Liver (tissue), 9 donors: Measurements from ENCODE around the gene PRDM5. TPM values are rescaled to one million over a fixed set of nuclear protein-coding genes. Genes with fewer than 3 reads are reported as not detected.

ENCODE experiments used
- DNase-seq: peaks from one replicate; pipeline ENCODE4 v3.0.0-alpha.2; 2017; ENCODE audit warnings: low spot score
- H3K27ac ChIP-seq, 2 donors: one replicate each; pipeline ENCODE4 v1.7.0; 2013; ENCODE audit warnings: inconsistent platforms in 2 of 2, low read length in 2 of 2, control low read depth in 1 of 2, low read depth in 1 of 2, mild to moderate bottlenecking in 1 of 2
- H3K27me3 ChIP-seq, 4 donors: one replicate each; pipeline versions ENCODE4 v1.6.1 to v1.7.0; 2013; ENCODE audit warnings: low read length in 3 of 4, inconsistent platforms in 1 of 4, mild to moderate bottlenecking in 1 of 4, moderate library complexity in 1 of 4; ENCODE audit not compliant: control insufficient read depth in 4 of 4, insufficient read depth in 4 of 4
- H3K36me3 ChIP-seq, 4 donors: one replicate each; pipeline versions ENCODE4 v1.6.1 to v1.7.0; 2013; ENCODE audit warnings: low read length in 3 of 4, mild to moderate bottlenecking in 3 of 4, low read depth in 1 of 4, moderate library complexity in 1 of 4; ENCODE audit not compliant: control insufficient read depth in 4 of 4, insufficient read depth in 3 of 4
- H3K4me1 ChIP-seq, 4 donors: one replicate each; pipeline versions ENCODE4 v1.6.1 to v1.7.0; 2013; ENCODE audit warnings: low read length in 3 of 4, mild to moderate bottlenecking in 3 of 4, moderate library complexity in 1 of 4; ENCODE audit not compliant: control insufficient read depth in 4 of 4, insufficient read depth in 4 of 4
- H3K4me3 ChIP-seq, 3 donors: one replicate each; pipeline versions ENCODE4 v1.6.1 to v1.7.0; 2013; ENCODE audit warnings: low read length in 3 of 3, control low read depth in 1 of 3, low read depth in 1 of 3, mild to moderate bottlenecking in 1 of 3
- H3K9ac ChIP-seq, 2 donors: one replicate each; pipeline ENCODE4 v1.7.0; 2013; ENCODE audit warnings: low read length in 2 of 2, mild to moderate bottlenecking in 2 of 2, moderate library complexity in 2 of 2, control low read depth in 1 of 2, low read depth in 1 of 2
- H3K9me3 ChIP-seq, 4 donors: one replicate each; pipeline versions ENCODE4 v1.6.1 to v1.7.0; 2013; ENCODE audit warnings: low read length in 3 of 4; ENCODE audit not compliant: control insufficient read depth in 4 of 4
- EGR1 ChIP-seq, 2 donors: IDR thresholded peaks; 2 replicates each; pipeline ENCODE4 v1.6.1; 2016 to 2018; ENCODE audit warnings: antibody characterized with exemption in 2 of 2, low read depth in 2 of 2
- FOXA1 ChIP-seq: IDR thresholded peaks from 2 replicates; pipeline ENCODE4 v1.6.1; 2016; ENCODE audit warnings: antibody characterized with exemption
- FOXA2 ChIP-seq: IDR thresholded peaks from 2 replicates; pipeline ENCODE4 v1.6.1; 2016; ENCODE audit warnings: antibody characterized with exemption
- GABPA ChIP-seq, 2 donors: IDR thresholded peaks in 1 of 2; conservative IDR thresholded peaks in 1 of 2; 2 replicates each; pipeline ENCODE4 v1.6.1; 2016; ENCODE audit warnings: antibody characterized with exemption in 2 of 2, mild to moderate bottlenecking in 1 of 2, moderate library complexity in 1 of 2
- HNF4A ChIP-seq, 2 donors: conservative IDR thresholded peaks; 2 replicates each; pipeline ENCODE4 v1.6.1; 2016; ENCODE audit warnings: antibody characterized with exemption in 2 of 2, mild to moderate bottlenecking in 2 of 2
- RAD21 ChIP-seq, 2 donors: IDR thresholded peaks; 2 replicates each; pipeline ENCODE4 v1.6.1; 2016; ENCODE audit warnings: antibody characterized with exemption in 2 of 2, mild to moderate bottlenecking in 2 of 2
- RXRA ChIP-seq, 2 donors: IDR thresholded peaks; 2 replicates each; pipeline ENCODE4 v1.6.1; 2017 to 2018; ENCODE audit warnings: antibody characterized with exemption in 2 of 2, mild to moderate bottlenecking in 1 of 2
- SP1 ChIP-seq: IDR thresholded peaks from 2 replicates; pipeline ENCODE4 v1.6.1; 2018; ENCODE audit warnings: antibody characterized with exemption, mild to moderate bottlenecking
- TAF1 ChIP-seq: conservative IDR thresholded peaks from 2 replicates; pipeline ENCODE4 v1.6.1; 2016; ENCODE audit warnings: antibody characterized with exemption, mild to moderate bottlenecking
- WGBS: extraction: QIAGEN DNeasy Blood & Tissue Kit; methylation state at CpG from one replicate; pipeline ENCODE4 v1.1.7; 2013; 5-methylcytosine and 5-hydroxymethylcytosine counted together
- polyA plus RNA-seq, 2 donors: library from polyadenylated mRNA; stranded (reverse) in 1 of 2; unstranded in 1 of 2; fragments of 200-250 nt in 1 of 2; fragments of >200 nt in 1 of 2; fragmentation: Nextera tagmentation in 1 of 2; extraction: Ambion mirVana in 1 of 2; gene quantifications; one replicate each; pipeline versions ENCODE4 v1.2.1 to v1.2.3, GENCODE V29; 2013 to 2015
- total RNA-seq, 2 donors: library from RNA; depleted of rRNA; stranded (reverse); fragments of >200 nt; gene quantifications; one replicate each; pipeline ENCODE4 v1.2.3, GENCODE V29; 2014
- TF ChIP-seq, protein P1 (sequence below): IDR thresholded peaks from 2 replicates; pipeline ENCODE4 v1.6.1; 2016; ENCODE audit warnings: antibody characterized with exemption
- TF ChIP-seq, protein P2 (sequence below): IDR thresholded peaks from 2 replicates; pipeline ENCODE4 v1.6.1; 2016; ENCODE audit warnings: antibody characterized with exemption, mild to moderate bottlenecking
- TF ChIP-seq, protein P3 (sequence below): IDR thresholded peaks from 2 replicates; pipeline ENCODE4 v1.6.1; 2016; ENCODE audit warnings: antibody characterized with exemption
- donor health status: healthy.
- donor health status: healthy.
- donor health status: healthy.
- donor health status: healthy.
- donor health status: healthy.

PRDM5 gene
- total and polyA plus RNA-seq, 4 donors: 0.17 to 4.0 (median 1.1) TPM

DNA sequence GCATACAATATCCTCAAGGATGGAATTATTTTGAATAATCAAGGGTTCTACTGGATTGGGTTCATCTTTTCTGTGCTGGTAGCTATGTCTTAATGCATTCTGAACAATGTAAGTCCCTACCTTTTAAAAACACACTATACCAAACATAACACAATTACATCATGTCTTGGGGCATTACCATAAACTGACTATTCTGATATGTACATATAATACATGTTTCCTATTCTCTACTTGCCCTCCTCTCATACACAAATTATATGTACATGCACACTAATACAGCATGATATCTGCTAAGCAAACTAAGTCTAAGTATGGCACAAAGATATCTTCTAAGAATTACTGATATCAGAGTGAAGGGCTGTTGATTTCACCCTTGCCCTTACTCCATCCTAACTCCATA is 147.1 kb downstream of the PRDM5 start (continued):
- TF ChIP-seq FOXA1 (no peak), HNF4A (conservative IDR thresholded peaks at IDR 0.05) (no peak), EGR1 (IDR thresholded peaks at IDR 0.05; ENCODE audit: low read depth in 2 of 2) (no peak), RAD21 (IDR thresholded peaks at IDR 0.05) (no peak), RXRA (IDR thresholded peaks at IDR 0.05) (no peak)
- TF ChIP-seq, protein P1, sequence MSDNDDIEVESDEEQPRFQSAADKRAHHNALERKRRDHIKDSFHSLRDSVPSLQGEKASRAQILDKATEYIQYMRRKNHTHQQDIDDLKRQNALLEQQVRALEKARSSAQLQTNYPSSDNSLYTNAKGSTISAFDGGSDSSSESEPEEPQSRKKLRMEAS: no peak

DNA sequence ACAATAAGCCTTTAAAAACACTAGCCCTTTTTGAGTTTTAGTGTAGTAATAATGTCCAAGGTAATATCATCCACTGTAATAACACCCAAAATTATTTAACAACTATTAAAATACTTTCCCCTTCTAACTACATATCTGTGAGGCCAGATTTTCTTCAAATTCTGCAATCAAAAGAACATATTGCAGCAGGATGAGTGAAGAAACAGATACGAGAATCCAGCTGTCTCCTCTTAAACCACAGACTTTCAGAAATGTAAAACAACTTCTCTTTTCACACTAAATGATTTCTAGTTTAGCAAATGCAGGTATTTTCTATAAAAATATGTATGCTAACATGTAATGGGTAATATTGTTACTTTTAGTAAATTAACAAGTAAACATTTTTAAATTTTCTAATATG is 148.9 kb downstream of the PRDM5 start:
- no peak for DNase-seq
- TF ChIP-seq FOXA2 (no peak), RXRA (IDR thresholded peaks at IDR 0.05) (no peak), TAF1 (no peak), SP1 (no peak)
- TF ChIP-seq, protein P1: no peak
- TF ChIP-seq, protein P2, sequence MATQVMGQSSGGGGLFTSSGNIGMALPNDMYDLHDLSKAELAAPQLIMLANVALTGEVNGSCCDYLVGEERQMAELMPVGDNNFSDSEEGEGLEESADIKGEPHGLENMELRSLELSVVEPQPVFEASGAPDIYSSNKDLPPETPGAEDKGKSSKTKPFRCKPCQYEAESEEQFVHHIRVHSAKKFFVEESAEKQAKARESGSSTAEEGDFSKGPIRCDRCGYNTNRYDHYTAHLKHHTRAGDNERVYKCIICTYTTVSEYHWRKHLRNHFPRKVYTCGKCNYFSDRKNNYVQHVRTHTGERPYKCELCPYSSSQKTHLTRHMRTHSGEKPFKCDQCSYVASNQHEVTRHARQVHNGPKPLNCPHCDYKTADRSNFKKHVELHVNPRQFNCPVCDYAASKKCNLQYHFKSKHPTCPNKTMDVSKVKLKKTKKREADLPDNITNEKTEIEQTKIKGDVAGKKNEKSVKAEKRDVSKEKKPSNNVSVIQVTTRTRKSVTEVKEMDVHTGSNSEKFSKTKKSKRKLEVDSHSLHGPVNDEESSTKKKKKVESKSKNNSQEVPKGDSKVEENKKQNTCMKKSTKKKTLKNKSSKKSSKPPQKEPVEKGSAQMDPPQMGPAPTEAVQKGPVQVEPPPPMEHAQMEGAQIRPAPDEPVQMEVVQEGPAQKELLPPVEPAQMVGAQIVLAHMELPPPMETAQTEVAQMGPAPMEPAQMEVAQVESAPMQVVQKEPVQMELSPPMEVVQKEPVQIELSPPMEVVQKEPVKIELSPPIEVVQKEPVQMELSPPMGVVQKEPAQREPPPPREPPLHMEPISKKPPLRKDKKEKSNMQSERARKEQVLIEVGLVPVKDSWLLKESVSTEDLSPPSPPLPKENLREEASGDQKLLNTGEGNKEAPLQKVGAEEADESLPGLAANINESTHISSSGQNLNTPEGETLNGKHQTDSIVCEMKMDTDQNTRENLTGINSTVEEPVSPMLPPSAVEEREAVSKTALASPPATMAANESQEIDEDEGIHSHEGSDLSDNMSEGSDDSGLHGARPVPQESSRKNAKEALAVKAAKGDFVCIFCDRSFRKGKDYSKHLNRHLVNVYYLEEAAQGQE: no peak
- Histone ChIP-seq H3K27ac (no peak overlapping the region), H3K27me3 (no peaks in the 10 kb centered on the region), H3K4me1 (no peaks in the 10 kb centered on the region), H3K9me3 (no peaks in the 10 kb centered on the region), H3K4me3 (no peak overlapping the region), H3K9ac (no peak overlapping the region), H3K36me3 (no peaks in the 10 kb centered on the region)
- WGBS: 64% methylated on average over 1 of the region's 1 CpG

DNA sequence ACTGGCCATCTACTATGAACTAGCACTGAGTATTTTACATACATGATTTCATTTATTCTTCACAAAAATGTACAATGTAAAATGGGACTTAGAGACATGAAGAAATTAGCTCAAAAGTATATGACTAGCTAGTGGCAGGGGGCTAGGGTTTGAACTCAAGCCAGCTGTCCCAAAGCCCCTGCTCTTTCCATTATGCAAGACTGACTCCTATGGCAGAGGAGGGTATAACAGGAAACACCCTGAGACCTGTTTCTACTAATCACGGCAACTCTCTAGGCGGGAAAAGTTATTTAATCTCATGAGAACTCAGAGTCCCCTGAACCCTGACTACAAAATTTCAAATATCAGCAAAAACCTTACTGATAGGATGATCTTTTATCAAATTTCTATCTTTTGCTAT is 150.6 kb downstream of the PRDM5 start:
- TF ChIP-seq RAD21 (IDR thresholded peaks at IDR 0.05) (no peak), SP1 (no peak), GABPA (IDR thresholded peaks at IDR 0.05 in 1 of 2, conservative IDR thresholded peaks at IDR 0.05 in 1 of 2) (no peak)
- TF ChIP-seq, protein P1: no peak
- TF ChIP-seq, protein P3, sequence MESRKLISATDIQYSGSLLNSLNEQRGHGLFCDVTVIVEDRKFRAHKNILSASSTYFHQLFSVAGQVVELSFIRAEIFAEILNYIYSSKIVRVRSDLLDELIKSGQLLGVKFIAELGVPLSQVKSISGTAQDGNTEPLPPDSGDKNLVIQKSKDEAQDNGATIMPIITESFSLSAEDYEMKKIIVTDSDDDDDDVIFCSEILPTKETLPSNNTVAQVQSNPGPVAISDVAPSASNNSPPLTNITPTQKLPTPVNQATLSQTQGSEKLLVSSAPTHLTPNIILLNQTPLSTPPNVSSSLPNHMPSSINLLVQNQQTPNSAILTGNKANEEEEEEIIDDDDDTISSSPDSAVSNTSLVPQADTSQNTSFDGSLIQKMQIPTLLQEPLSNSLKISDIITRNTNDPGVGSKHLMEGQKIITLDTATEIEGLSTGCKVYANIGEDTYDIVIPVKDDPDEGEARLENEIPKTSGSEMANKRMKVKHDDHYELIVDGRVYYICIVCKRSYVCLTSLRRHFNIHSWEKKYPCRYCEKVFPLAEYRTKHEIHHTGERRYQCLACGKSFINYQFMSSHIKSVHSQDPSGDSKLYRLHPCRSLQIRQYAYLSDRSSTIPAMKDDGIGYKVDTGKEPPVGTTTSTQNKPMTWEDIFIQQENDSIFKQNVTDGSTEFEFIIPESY: no peak
- H3K27ac ChIP-seq: no peak overlapping the region
- no peak overlapping the region for H3K4me3 ChIP-seq
- H3K27me3 ChIP-seq: no peaks in the 10 kb centered on the region
- no peak for DNase-seq
- no peaks in the 10 kb centered on the region for H3K36me3 ChIP-seq
- no peaks in the 10 kb centered on the region for H3K9me3 ChIP-seq
- no peaks in the 10 kb centered on the region for H3K4me1 ChIP-seq
- WGBS: 96% methylated on average over 2 of the region's 2 CpGs
- H3K9ac ChIP-seq: no peak overlapping the region
